Left hindlimb (tissue), 1 donor: ENCODE data around the gene CHSY3.

Source experiments
- DNase-seq: peaks from one replicate; pipeline ENCODE4 v3.0.0-alpha.2; 2018

The CHSY3 gene

DNA sequence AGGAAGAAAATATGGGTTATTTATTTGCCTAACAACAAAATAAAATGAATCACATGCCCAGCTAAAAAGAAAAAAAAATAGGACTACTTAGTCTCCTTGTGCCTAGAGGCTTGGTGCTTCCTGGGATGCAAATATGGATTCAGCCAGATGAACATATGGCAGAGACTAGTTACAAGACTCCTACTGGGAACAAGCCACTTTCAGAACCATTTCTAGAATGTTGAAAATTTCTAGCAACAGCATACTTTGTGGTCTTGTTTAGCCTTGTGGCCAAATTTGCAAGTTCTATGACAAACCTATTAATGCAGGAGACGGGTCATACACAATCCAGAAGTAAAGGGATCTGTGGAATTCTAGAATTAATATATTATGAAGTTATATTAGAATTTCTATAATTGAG is 198.7 kb downstream of the CHSY3 start:
- no peak for DNase-seq

DNA sequence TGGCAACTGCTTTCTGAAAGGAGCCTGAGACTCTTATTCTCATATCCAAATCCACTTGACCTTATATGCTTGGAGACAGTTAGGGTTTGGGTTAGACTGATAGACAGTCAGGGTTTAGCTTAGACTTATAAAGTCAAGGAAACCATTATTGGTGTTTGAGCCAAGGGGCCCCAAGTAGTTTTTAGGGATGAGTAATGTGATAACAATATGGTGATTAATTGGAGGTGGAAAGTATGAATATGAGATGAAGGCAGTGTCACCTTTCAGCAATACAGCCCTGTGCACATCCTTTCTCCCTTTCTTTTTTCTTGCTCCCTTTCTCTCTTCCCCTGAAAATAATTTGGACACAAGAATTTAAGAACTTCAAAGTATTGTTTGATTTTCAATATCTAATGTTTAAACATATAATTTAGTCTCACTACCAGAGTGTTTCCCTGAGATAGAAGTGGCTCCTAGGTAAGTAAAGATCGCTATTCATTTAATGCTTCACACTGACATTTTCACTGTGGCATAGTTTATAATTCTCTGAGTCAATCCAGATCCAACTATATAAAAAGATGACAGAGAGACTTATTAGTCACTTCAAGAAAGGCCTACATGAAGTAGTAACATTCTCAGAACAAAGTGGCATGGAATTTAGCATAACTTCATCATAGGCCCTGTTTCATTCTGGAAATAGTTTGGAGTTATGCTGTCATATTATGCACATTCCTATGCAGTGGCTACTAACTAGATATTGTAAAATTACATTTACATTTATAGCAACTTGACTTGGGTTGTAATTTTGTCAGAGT is 200.8 kb downstream of the CHSY3 start:
- DNase-seq = no peak

DNA sequence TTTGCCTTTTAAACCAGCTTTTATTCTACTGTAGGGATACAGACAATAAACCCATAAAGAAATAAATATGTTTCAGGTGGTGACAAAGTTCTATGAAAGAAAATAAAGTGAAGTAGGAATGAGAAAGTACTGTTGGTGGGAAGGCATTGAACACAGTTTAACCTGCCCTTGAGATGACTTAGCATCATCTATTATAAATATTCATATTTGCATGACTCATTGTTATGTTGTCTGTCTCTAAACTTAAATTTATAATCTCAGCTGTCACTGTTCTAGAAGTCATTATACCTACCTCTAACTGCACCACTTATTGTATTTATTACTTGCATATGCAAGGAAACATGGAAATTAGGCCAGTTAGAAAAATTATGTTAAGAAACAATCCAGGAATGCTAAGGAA is 202.2 kb downstream of the CHSY3 start:
- DNase-seq = no peak

DNA sequence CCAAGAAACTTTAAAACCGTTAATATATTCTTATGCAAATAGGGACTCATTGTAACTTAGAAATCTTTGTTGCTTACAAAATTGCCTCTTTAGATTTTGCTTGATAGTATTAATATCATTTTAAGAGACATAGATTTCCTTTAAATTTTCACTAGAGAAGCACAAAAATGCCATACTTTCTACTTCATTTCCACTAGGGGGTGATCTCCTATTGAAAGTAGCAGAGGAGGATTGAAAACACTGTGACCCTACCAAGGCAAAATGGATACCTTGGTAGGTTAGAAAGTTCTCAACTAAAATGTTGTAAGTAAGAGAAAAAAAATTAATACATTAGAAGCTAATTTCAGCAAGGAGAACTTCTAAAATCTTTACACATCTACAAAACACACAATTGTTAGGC is 204.9 kb downstream of the CHSY3 start:
- no peak for DNase-seq

DNA sequence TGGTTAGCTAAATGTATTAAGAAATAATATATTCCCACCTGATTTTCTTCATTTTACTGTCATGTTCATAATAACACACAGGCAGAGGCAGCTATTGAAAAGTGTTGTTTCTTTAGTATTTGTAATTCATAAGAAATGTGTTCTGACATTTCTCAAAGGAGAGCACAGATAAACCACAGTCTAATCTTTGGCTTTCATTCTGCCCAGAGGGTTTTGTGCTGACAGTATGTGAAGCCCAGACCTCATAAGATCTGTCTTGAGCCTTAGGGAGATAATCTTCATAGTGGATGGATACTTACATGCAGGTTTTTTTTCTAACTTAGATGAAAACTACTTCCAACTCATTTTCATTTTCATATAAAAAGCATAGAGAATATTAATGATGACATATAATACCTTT is 206.1 kb downstream of the CHSY3 start:
- DNase-seq = no peak

DNA sequence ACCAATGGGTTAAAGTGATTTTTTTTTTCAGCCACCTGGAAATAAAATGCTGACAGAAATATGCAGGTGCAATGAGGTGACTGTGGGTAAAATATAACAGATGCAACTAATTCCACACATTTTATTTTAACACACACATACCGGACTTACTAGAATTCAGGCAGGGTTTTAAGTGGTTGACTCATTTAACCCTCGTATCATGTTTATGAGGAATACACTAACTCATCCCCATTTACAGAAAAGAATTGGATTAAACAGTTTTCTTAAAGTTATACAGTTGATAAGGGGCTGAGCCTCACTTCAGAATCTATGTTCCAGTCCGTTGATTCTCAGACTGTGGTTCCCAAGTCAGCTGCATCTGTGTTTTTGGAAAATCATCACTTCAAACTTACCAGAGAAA is 207.5 kb downstream of the CHSY3 start:
- no peak for DNase-seq

DNA sequence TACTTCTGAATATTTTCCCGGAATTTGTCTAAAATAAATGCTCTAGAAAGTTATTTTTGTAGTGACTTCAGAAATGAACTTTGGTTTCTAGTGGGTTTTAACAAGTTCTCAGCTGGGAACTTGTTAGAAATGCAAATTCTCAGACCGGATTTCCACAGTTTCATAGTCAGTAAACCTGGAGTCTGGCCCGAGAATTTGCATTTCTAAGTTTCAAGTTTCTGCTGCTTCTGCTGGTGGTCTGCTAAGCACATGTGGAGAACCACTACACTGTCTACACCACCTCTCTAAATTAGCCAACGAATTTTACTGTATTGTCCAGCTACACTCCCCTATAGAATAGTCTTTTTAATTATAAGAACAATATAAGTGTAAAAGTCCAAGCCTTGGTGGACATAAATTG is 208.0 kb downstream of the CHSY3 start:
- DNase-seq = no peak

DNA sequence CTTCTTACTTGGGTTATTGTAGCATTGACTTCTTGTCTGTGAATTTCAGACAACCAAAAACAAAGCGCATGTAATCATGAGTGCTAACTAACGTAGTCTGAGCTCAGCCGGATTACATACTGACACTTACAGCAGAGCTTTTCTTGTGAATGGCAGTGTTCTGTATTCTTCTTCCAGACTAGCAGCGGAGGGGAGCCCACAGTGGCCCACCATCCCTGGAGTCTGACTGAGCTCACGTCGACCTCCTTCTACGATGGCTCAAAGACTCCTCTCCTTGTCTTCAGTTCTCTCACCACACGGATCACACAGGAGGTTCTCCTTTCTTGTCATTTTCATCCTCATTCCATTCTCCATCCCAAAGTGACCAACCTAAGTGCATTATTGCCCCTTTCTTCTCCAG is 211.4 kb downstream of the CHSY3 start:
- no peak for DNase-seq

DNA sequence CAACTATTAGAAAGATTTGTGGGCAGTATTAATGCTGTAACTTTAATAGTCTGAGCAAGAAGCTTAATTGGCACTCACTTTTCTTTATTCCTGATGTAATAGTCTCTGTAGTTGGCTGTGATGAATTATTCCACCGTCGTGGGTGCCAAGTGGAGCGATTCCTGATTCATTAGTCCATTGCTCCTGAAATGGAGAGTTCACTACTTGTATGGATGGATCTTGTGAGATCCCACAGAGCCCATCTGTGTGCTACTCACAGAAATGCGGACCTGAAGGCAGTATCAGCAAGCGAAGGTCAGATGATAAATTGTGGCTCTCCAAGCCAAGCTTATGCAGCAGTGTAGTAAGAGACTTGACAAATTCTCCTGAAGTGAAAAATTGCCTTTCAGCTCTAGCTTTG is 212.2 kb downstream of the CHSY3 start:
- no peak for DNase-seq

DNA sequence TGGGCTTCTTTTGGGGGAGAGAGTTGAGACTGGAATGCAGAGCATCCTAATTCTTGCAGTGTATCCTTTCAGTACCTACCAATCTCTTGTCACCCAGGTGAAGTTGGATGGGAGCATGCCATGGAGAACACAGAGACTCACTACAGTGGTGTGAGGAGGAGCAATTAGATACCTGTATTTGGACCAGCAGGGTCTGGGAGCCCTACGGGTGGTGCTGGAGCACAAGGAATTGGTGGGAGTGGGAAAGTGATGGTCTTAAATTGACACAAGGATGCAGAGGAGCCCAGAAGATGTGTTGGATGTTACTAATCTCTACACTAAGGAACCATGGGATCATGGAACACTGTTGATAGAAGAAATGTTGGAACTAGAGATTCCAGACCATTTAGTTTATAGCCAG is 212.7 kb downstream of the CHSY3 start:
- DNase-seq = no peak

DNA sequence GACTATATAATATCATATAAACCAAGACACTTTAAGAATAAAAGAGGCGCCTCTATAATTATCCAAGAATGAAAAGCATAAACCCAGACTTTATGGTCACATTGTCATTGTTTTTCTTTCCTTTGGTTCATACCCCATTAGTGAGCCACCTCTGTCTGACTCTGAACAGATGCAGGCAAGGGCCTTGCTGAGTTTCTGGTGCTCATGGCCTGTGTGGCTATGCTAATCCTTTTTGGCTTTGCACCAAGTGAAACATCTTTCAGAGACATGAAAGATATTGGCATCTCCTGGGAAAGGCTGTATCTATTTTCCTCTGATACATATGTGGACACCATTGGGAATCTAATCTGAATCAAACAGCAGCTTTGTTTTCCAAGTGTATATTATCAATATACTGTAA is 222.5 kb downstream of the CHSY3 start:
- DNase-seq = no peak

DNA sequence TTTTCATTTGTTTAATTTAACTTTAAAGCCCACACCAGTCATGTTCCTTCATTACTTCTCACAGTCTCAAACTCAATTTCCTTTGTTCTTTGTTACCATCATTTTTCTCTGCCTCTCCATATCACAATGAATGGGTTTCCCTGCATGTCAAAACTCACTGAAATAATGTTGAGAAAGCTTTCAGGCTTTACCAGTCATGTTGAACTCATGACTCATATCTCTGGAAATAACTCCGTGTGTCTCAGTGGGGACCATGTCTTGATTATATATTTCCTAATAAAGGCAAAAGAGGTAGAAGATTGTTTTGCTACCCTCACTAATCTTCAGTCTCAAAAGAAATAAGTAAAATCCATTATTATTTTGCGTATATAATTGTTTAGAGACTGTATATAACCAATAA is 231.2 kb downstream of the CHSY3 start:
- DNase-seq = no peak

DNA sequence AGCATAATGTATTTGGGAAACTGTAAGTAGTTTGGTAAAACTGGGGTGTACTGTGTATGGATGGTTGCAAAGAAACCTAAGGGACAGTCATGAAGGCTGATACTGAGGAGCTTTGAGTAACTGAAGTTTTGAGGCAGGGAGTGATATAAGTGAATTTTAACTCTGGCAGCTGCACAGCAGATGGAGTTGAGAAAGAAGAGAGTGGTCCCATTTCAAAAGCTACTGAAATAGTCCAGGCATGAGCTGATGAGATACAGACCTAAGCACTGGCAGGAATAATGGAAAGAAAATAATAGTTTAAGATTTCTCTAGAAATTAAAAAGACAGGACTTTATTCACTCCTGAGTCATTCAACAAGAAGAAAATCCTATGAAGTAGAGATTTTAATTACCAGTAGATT is 232.0 kb downstream of the CHSY3 start:
- DNase-seq = no peak

DNA sequence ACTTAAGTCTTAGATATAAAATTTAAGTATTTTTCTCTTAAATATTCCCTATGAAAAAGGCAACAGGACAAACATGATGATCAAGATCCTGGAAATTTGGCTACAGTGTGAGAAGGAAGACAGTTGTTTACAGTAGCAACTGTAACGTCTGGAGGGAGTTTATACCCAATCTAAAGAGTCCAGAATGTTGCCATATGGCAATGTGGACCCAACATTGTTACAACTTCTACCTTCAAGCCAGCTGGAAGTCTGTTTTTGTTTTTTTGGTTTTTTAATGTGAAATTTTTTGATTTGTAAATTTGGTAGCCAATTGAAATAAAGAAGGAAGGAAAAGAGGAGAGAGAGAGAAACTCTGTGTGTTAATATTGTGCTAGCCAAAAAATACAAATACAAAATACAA is 233.4 kb downstream of the CHSY3 start:
- no peak for DNase-seq

DNA sequence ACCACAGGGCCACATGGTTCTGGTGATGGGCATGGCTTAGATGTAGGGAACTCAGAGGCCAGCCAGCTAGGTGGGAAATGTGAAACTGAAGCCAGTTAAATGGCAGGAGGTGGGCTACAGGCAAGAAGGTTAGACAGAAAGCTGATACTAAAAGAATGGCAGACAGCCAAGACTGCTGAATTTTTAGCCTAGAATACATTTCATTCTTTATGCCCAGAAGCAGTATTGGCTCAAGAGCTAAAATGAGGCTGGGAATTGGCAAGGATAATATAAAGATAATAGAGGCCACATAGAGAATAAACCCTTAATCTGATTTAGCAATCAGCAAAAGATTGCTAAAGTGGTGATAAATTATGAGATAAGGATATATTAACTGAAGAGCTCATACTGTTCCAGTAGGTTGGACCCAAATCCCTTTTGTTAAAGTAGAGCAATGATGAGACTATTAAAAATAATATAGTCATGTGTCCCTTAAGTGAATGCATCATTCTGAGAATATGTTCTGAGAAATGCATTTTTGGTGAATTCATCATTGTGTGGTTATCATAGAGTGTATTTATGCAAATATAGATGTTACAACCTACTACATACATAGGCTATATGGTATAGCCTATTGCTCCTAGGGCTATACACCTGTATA is 234.3 kb downstream of the CHSY3 start:
- no peak for DNase-seq

DNA sequence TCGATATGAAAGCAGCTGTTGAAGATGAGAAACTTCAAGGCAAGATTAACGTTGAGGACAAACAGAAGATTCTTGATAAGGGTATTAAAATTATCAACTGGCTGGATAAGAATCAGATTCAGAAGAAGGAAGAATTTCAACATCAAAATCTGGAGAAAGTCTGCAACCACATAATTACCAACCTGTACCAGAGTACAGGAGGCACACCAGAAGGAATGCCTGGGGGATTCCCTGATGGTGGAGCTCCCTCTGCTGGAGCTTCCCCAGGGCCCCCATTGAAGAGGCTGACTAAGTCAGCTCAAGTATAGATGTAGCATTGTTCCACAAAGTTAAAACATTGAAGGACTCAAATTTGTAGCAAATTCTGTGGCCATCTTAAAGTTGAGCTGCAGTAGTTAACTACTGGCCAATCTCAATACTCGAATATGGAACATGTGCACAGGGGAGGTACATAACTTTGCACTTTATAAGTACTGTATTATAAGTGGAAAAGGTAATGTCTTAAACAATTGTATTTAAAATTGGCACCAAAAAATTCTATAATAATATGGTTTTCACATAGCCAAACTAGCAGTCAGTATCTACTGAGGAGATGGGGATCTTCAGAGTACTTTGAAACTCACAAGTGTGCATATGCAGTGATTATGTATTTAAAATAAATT is 237.5 kb downstream of the CHSY3 start:
- DNase-seq = no peak

DNA sequence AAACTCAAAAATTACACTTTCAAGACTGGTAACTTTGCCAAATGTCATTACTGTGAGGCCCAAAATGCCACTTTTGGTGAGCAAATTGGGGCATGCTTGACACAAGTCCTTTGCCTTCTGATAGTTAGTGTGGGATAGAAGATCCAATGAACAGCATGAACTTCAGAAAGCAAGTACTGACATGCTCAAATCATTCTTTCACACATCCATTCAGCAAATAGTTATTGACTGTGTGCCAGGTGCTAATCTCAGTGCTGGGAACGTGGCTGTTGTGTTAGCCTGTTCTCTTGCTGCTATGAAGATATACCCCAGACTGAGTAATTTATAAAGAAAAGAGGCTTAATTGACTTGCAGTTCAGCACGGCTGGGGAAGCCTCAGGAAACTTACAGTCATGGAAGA is 247.0 kb downstream of the CHSY3 start:
- DNase-seq = no peak

DNA sequence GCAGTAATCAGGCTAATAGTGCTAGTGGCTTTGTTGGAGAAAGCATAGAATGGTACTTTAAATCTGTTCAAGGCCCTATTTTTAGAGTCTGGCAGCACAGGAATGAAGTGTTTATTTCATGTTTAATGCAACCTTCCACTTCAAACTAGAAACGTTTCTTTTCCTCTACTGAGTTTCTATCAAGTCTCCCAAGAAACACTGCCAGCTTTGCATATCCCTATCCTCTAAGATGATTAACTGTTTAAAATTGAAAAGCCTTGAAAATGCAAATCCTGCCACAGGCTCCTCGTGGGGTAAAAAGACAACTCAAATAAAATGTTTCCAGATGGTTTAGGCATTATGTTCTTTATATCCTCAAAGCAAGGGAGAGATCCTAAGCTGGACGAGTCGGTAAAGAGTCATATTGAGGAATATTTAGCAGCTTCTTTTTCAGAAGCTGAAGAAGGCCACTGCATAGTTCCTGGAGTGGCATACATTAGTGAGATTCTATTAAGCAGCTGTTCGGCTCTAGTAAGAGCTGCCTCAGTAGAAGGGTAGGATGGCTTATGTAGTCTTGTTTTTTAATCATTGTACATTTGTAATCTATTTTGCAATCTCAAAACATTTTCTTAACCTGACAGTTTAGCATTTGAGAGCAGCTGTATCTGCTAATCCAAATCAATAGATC is 251.2 kb downstream of the CHSY3 start:
- no peak for DNase-seq

DNA sequence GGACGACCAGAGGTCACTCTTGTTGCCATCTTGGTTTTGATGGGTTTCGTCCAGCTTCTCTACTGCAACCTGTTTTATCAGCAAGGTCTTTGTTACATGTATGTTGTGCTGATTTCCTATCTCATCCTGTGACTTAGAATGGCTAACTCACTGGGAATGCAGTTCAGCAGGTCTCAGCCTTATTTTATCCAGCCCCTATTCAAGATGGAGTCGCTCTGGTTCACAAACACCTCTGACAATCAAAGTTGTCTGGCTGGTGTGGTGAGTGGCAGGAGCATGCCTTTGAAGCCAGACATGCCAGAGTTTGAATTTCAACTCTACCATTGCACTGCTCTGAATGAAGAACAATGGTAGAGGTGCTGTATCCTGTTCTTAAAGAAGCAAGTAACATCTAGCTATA is 253.8 kb downstream of the CHSY3 start:
- no peak for DNase-seq

DNA sequence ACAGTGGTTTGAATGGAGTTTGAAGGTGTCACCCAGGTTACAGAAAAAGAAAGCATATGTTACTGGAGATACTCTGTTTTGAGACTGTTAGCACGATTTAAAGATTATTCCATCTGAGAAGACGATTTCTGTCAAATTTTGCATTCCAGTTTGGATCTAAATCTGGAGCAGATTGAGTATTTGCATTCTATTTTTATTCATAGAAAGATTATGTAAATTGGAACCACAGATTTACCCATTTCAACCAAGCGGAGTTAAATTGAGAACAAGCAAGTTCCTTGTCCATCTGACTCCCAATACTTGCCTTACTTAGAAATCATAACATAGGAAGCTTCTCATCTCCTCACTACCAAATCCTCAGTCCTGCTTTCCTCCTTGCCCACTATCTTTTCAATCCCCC is 255.7 kb downstream of the CHSY3 start:
- no peak for DNase-seq

DNA sequence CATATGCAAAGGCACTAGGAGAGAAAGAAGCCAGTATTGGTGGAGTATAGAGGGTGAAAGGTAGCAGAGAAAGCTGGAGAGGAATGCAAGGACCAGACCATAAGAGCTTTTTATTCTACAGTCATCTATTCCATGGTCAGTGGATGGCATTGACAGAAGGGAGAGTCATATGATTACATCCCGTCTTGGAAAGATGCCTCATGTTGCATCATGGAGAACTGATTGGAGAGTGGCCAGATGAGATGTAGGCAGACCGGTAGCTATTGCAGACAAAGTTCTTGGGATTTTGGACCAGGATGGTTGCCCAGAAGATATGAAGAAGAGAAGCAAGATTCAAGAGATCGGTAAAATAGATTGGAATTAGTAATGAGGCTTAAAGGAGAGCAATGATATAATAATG is 260.7 kb downstream of the CHSY3 start:
- DNase-seq = no peak

DNA sequence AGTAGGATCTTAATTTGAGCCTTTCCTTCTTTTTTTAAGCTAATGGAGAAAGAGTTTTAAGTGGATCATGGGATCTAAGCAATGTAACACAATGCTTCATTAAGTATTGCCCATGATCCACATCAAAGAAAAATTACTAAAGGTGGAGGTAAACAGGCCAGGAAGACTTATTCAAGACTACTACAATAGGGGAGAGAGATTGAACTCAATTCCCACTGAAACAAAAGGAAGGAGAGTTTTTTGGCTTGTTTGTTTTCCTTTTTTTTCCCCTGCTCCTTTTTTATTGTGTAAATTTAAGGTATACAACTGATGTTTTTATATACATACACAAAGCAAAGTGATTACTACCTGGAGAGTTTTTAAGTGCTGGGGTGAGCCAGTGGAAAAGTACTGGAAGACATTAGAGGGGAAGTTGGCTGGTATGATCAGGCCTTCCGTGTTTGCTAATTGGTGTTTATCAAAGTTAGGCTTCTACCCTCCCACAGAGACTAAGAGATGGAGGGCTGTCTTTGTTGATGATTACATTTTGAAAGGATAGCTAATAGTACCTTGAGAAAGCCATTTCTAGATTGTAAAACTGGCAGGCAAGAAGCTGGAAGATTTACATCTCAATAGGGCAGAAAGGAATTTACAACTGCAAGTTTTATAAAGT is 262.7 kb downstream of the CHSY3 start:
- DNase-seq = no peak

DNA sequence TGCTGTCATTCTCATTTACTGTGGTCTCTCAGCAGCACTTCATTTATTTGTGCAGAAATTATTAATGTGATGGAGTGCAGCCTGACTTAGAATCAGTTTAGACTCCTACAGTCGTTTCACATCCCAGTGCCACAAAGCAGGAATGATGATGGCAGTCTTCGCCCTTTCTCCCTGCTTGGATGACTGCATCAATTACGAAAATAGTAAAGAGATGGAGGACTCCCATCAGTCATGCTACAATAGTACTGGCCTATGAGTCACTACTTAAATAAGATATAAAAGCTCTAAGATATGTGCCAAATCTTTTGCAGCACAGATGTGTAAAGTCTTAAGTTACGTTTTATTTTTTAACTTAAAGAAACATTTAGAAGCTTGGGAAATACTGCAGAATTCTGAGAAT is 263.9 kb downstream of the CHSY3 start:
- no peak for DNase-seq
